Transverse colon (tissue), 3 donors: ENCODE data around the gene HDAC4.

Source experiments
- CTCF ChIP-seq, 5 experiments: fragments of 200-600 bp in 3 of 5; fragments of 450-650 bp in 2 of 5; sonication (generic) in 3 of 5; IDR thresholded peaks; 1 replicate in 2 of 5; 2 replicates in 3 of 5; pipeline ENCODE4 v1.5.1; 2016 to 2017; ENCODE audit warnings: antibody characterized with exemption in 5 of 5, inconsistent platforms in 3 of 5, mild to moderate bottlenecking in 2 of 5, moderate library complexity in 1 of 5
- EP300 ChIP-seq: sonication (generic); formaldehyde crosslinking; IDR thresholded peaks from one replicate; pipeline ENCODE4 v1.6.1; 2017; ENCODE audit warnings: antibody characterized with exemption, low read depth
- POLR2A ChIP-seq: fragments of 450-650 bp; IDR thresholded peaks from one replicate; pipeline ENCODE4 v1.6.1; 2016; ENCODE audit warnings: antibody characterized with exemption, mild to moderate bottlenecking, moderate library complexity

DNA sequence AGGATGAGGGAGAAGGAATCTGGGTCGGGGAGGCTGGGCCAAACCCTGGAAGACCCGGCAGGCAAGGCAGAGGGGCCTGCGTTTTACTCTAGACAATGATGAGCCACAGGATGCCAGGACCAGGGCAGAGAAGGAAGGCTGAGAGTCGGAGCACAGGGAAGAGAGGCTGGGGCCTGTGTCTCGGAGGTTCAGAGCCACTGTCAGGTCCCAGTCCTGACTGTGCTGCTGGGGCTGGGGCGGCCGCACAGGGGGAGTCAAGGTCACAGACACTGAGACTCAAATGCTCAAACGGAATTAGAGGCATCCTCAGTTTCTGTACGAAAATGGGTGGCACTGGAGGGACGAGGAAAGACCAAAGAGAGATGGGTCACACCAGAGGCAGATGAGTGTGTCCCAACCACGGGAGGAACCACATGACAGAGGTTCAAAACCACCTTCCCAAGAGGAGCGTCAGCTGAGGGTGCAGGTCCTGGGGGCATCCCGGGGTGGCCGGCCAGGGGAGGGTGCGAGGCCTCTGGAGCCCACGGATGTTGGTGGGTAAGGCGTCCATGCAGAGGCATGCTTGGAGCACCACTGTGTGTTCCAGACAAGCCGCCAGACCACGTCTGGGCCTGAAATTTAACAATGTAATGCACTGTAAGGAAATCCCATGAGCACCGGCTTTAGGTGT lies 14.7 kb downstream of the HDAC4 start:
- no peak for TF ChIP-seq EP300
- TF ChIP-seq CTCF (IDR thresholded peaks at IDR 0.05), result no peak
- TF ChIP-seq POLR2A, result no peak
